GM19099 (cell line): ENCODE results near the gene SIRT5.

Source experiments
- POLR2A ChIP-seq: IDR thresholded peaks from 3 replicates; pipeline ENCODE4 v1.6.1; 2011; ENCODE audit warnings: low read depth; ENCODE audit not compliant: insufficient read length; ENCODE audit errors: extremely low read depth

Gene SIRT5

GRCh38 chr6:13574571-13575376, at the start of gene SIRT5:
Gene SIRT5 (plus strand): TSS chr6:13574601. CDS start chr6:13584111, 9,510 bp downstream.
- peak; percentile 78 for TF ChIP-seq POLR2A

- no peak for TF ChIP-seq POLR2A
Observed at GRCh38 chr6:13524801-13525508, 49.4 kb upstream of the SIRT5 start.

GRCh38 chr6:13526357-13526726, 48.1 kb upstream of the SIRT5 start:
- TF ChIP-seq POLR2A: no peak

- no peak for TF ChIP-seq POLR2A
Observed at GRCh38 chr6:13526727-13527670, 47.4 kb upstream of the SIRT5 start.

GRCh38 chr6:13527671-13528056, 46.7 kb upstream of the SIRT5 start:
- no peak for TF ChIP-seq POLR2A

GRCh38 chr6:13528232-13528631, 46.2 kb upstream of the SIRT5 start:
- no peak for TF ChIP-seq POLR2A

GRCh38 chr6:13528777-13529343, 45.5 kb upstream of the SIRT5 start:
- no peak for TF ChIP-seq POLR2A

- no peak for TF ChIP-seq POLR2A
Observed at GRCh38 chr6:13531956-13532355, 42.4 kb upstream of the SIRT5 start.

GRCh38 chr6:13534536-13534935, 39.9 kb upstream of the SIRT5 start:
- no peak for TF ChIP-seq POLR2A

GRCh38 chr6:13535306-13535705, 39.1 kb upstream of the SIRT5 start:
- TF ChIP-seq POLR2A: no peak

GRCh38 chr6:13536796-13537526, 37.4 kb upstream of the SIRT5 start:
- TF ChIP-seq POLR2A: no peak

- TF ChIP-seq POLR2A: no peak
Observed at GRCh38 chr6:13537527-13537897, 36.9 kb upstream of the SIRT5 start.

- TF ChIP-seq POLR2A: no peak
Observed at GRCh38 chr6:13538084-13538483, 36.3 kb upstream of the SIRT5 start.

- TF ChIP-seq POLR2A: no peak
Observed at GRCh38 chr6:13538600-13538999, 35.8 kb upstream of the SIRT5 start.
